Measurements from ENCODE around the gene MFSD1. TPM values are rescaled to one million over a fixed set of nuclear protein-coding genes. Genes with fewer than 3 reads are reported as not detected.

Gene MFSD1
- total and polyA plus RNA-seq, 2 of the 8 experiments (the other 6 are each of a cell fraction or from before 2014, with no cell fraction given) = 9.3 to 11.5 TPM

DNA sequence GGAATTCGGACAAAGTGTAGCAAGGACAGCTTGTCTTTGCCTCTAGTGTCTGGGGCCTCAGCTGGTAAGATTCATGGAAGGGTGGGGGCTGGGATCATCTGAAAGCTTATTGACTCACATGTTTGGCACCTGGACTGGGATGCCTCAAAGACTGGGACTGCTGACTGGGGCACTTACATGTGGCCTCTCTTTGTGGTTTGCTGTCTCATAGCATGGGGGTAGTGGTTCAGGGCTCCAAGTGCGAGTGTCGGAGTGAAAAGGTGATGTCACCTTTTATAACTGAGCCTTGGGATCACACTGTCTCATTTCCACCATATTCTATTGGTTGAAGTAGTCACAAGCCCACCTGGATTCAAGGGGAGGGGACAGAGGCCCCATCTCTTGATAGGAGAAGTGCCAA lies 6.8 kb downstream of the MFSD1 start:
- Histone ChIP-seq H3K79me2 (ENCODE audit: control insufficient read depth in 1 of 2, insufficient read depth in 2 of 2, low read length in 2 of 2) (no peaks in the 10 kb centered on the region), H3K18ac (ENCODE audit: extremely low read depth, low read length) (no peak overlapping the region), H2AFZ (ENCODE audit: low read length) (no peak overlapping the region), H3K27ac (ENCODE audit: low read depth, low read length) (no peak overlapping the region), H2BK20ac (ENCODE audit: low read length) (no peak overlapping the region), H3K4me3 (ENCODE audit: extremely low read depth in 1 of 4, insufficient read depth in 2 of 4, low read depth in 3 of 4, low read length in 4 of 4) (no peak overlapping the region), H3K4me2 (ENCODE audit: insufficient read depth in 1 of 2, low read depth in 2 of 2, low read length in 2 of 2) (no peak overlapping the region), H3K4ac (replicated peaks; ENCODE audit: insufficient read length, low read depth, low read length) (no peak overlapping the region), H3K23ac (ENCODE audit: insufficient read length) (no peak overlapping the region), H3K56ac (replicated peaks; ENCODE audit: insufficient read length, low read depth, low read length) (no peak overlapping the region), H3K27me3 (replicated peaks in 1 of 4; ENCODE audit: control insufficient read depth in 3 of 4, extremely low read depth in 1 of 4, insufficient read depth in 3 of 4, low read length in 3 of 4) (no peaks in the 10 kb centered on the region), H2BK15ac (ENCODE audit: low read length) (no peak overlapping the region), H3K23me2 (ENCODE audit: low read depth, low read length) (no peaks in the 10 kb centered on the region), H4K91ac (replicated peaks; ENCODE audit: insufficient read length, low read length) (no peak overlapping the region), H2BK12ac (ENCODE audit: low read depth, low read length) (no peak overlapping the region), H3K4me1 (replicated peaks in 1 of 4; ENCODE audit: control insufficient read depth in 3 of 4, insufficient read depth in 4 of 4, low read length in 3 of 4) (no peaks in the 10 kb centered on the region), H2BK5ac (ENCODE audit: low read depth, low read length) (no peak overlapping the region), H3K36me3 (ENCODE audit: control insufficient read depth in 2 of 4, insufficient read depth in 4 of 4, low read length in 3 of 4) (no peaks in the 10 kb centered on the region), H3K9ac (replicated peaks in 1 of 4; ENCODE audit: extremely low read depth in 1 of 4, low read depth in 3 of 4, low read length in 3 of 4) (no peak overlapping the region), H2AK5ac (ENCODE audit: low read depth, low read length) (no peak overlapping the region), H3K14ac (ENCODE audit: insufficient read length) (no peak overlapping the region), H4K8ac (ENCODE audit: extremely low read depth, insufficient read depth, low read length) (no peak overlapping the region), H4K5ac (ENCODE audit: insufficient read length, low read depth, low read length) (no peak overlapping the region), H4K20me1 (replicated peaks in 1 of 2; ENCODE audit: control insufficient read depth in 1 of 2, insufficient read depth in 2 of 2, low read length in 2 of 2) (peaks cover 0 to 5% of the 10 kb centered on the region in 2 experiments), H3K9me3 (ENCODE audit: insufficient read depth in 2 of 2, low read depth in 1 of 2, low read length in 1 of 2) (no peaks in the 10 kb centered on the region), H2BK120ac (replicated peaks; ENCODE audit: low read depth, low read length) (no peak overlapping the region), H3K79me1 (ENCODE audit: low read depth, low read length) (no peaks in the 10 kb centered on the region)
- DNase-seq (ENCODE audit: low read depth in 1 of 2, low spot score in 2 of 2) = no peak
- POLR2A ChIA-PET (ENCODE audit: partially characterized antibody) = no interaction called here
- CTCF ChIA-PET (ENCODE audit: partially characterized antibody) = interaction anchor here (1.3 to 1.6 kb wide), 3 partner anchors 12 to 80 kb away, joined by 3 to 7 read pairs (median 4); no protein-coding TSS in a partner anchor
- FAIRE-seq = no peak
- 91% methylated on average over 3 of the region's 3 CpGs; no CpG with 5 or more reads in 1 of the 2 experiments for WGBS, 2 experiments (ENCODE audit: extremely low coverage in 1 of 2, insufficient coverage in 1 of 2, insufficient read length in 1 of 2, insufficient replicate concordance in 2 of 2, low coverage in 1 of 2, low lambda C conversion rate in 2 of 2, missing lambda C conversion rate in 1 of 2)
- TF ChIP-seq GABPA (IDR thresholded peaks at IDR 0.05; ENCODE audit: borderline replicate concordance, insufficient read depth, low read length) = no peak
- no peak for TF ChIP-seq SIRT6 (IDR thresholded peaks at IDR 0.05; ENCODE audit: low read length)

Measured in H1 (cell line).